Osteocyte (in vitro differentiated cells): ENCODE measurements around the gene BSDC1. TPM values are rescaled to one million over a fixed set of nuclear protein-coding genes. Genes with fewer than 3 reads are reported as not detected.

Source experiments
- DNase-seq: peaks from one replicate; pipeline ENCODE4 v3.0.0; 2021; ENCODE audit warnings: mixed read lengths; ENCODE audit not compliant: unreplicated experiment; ENCODE audit errors: extremely low spot score
- H3K27ac Mint-ChIP-seq: one replicate; pipeline ENCODE4 v1.8.0; 2021; ENCODE audit warnings: mild to moderate bottlenecking, mixed read lengths; ENCODE audit not compliant: unreplicated experiment
- H3K27me3 Mint-ChIP-seq: one replicate; pipeline ENCODE4 v1.8.0; 2021; ENCODE audit warnings: mixed read lengths; ENCODE audit not compliant: unreplicated experiment
- H3K36me3 Mint-ChIP-seq: one replicate; pipeline ENCODE4 v1.8.0; 2021; ENCODE audit warnings: mixed read lengths; ENCODE audit not compliant: unreplicated experiment
- H3K4me1 Mint-ChIP-seq: one replicate; pipeline ENCODE4 v1.8.0; 2021; ENCODE audit warnings: mixed read lengths; ENCODE audit not compliant: unreplicated experiment
- H3K4me3 Mint-ChIP-seq: one replicate; pipeline ENCODE4 v1.8.0; 2021; ENCODE audit warnings: mild to moderate bottlenecking, moderate library complexity, mixed read lengths; ENCODE audit not compliant: unreplicated experiment
- H3K9me3 Mint-ChIP-seq: one replicate; pipeline ENCODE4 v1.8.0; 2021; ENCODE audit warnings: mixed read lengths; ENCODE audit not compliant: unreplicated experiment
- total RNA-seq: library from RNA; stranded (reverse); gene quantifications from 2 replicates; pipeline ENCODE4 v1.2.1, GENCODE V29; 2021
- TF ChIP-seq, protein P1 (sequence below): fragments of 200-600 bp; sonication (generic); IDR thresholded peaks from 2 replicates; pipeline ENCODE4 v1.5.0; 2021; ENCODE audit warnings: antibody characterized with exemption, mild to moderate bottlenecking, moderate library complexity

BSDC1 gene
- total RNA-seq, 1 donor from 2014 or later, result 77.4 TPM

DNA sequence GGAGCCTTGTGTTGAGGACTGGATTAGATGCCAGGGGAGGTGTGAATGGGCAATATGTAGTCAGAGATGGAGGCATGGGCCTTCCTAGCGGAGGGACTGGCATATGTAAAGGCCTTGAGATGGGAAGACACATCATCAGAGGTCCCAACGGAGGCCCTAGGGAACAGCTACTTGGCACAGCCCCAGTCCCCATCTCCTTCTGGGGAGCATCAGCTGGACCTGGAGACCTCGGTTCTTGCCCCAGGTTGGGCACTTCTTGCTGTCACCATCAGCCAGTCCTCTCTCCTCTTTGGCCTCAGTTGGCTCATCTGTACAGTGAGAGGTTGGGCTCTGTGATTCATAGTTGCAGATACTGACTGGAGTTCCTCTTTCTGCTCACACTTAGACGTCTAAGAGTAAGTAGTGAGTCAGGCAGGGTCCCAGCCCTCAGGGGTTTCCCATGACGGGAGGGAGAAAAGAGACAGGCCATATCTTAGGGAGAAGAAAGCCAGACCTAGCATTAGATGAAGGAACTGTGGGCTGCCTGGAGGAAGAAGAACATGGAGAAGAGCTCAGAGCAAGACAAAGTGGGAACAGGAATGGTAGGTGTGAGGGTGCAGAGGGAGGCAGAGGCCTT, 54.8 kb downstream of the BSDC1 start:
- H3K4me1 Mint-ChIP-seq, result peaks cover 18% of the 10 kb centered on the region
- H3K4me3 Mint-ChIP-seq, result no peak overlapping the region
- H3K27me3 Mint-ChIP-seq, result no peaks in the 10 kb centered on the region
- TF ChIP-seq, protein P1, sequence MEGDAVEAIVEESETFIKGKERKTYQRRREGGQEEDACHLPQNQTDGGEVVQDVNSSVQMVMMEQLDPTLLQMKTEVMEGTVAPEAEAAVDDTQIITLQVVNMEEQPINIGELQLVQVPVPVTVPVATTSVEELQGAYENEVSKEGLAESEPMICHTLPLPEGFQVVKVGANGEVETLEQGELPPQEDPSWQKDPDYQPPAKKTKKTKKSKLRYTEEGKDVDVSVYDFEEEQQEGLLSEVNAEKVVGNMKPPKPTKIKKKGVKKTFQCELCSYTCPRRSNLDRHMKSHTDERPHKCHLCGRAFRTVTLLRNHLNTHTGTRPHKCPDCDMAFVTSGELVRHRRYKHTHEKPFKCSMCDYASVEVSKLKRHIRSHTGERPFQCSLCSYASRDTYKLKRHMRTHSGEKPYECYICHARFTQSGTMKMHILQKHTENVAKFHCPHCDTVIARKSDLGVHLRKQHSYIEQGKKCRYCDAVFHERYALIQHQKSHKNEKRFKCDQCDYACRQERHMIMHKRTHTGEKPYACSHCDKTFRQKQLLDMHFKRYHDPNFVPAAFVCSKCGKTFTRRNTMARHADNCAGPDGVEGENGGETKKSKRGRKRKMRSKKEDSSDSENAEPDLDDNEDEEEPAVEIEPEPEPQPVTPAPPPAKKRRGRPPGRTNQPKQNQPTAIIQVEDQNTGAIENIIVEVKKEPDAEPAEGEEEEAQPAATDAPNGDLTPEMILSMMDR, result no peak
- no peak for DNase-seq
- H3K36me3 Mint-ChIP-seq, result no peaks in the 10 kb centered on the region
- no peak overlapping the region for H3K27ac Mint-ChIP-seq
- no peaks in the 10 kb centered on the region for H3K9me3 Mint-ChIP-seq

- TF ChIP-seq, protein P1, result no peak
- Mint-ChIP-seq H3K9me3 (no peaks in the 10 kb centered on the region), H3K27ac (no peak overlapping the region), H3K36me3 (peaks cover 6% of the 10 kb centered on the region), H3K4me3 (no peak overlapping the region), H3K4me1 (peaks cover 25% of the 10 kb centered on the region), H3K27me3 (no peaks in the 10 kb centered on the region)
- DNase-seq, result no peak
These were observed 55.5 kb downstream of the BSDC1 start for GRCh38 chr1:32338637-32339145.

DNA sequence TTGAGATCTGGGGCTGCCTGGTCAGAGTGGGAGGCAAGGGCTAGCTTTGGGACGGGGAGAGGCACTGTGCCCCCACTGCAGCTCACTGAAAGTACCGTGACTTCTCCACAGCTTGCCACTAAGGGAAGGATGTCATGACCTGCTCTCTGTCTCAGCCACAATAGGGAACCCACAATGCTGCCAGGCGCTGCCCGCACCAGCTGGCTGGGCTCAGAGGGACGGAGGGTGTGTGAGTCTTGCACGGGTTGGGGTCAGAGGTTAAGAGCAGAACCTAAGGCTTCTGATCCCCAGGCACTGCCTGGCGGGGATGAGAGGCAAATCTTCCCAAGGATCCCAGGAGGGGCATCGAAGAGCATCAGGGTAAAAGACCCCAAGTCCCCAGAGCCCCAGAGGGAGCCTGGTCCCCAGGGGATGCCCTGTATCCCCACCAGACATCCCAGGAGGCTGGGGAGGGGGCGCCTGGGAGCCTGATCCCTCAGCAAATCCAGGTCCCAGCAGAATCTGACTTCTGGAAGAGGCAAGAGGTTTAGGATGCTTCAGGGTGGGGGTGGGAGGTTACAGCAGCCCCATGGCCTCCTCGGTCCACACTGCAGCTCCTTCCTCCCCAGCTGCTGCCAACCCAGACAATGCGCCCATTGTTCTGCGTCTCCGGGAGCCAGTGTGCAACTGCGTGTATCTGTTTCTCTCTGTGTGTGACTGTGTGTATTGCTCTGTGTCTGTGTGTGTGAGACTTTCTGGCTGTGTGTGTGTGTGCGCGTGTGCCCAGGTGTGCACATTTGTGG, 56.2 kb downstream of the BSDC1 start:
- DNase-seq, result no peak
- TF ChIP-seq, protein P1, result no peak
- Mint-ChIP-seq H3K4me3 (no peak overlapping the region), H3K4me1 (peaks cover 29% of the 10 kb centered on the region), H3K27me3 (no peaks in the 10 kb centered on the region), H3K9me3 (no peaks in the 10 kb centered on the region), H3K27ac (no peak overlapping the region), H3K36me3 (peaks cover 9% of the 10 kb centered on the region)

DNA sequence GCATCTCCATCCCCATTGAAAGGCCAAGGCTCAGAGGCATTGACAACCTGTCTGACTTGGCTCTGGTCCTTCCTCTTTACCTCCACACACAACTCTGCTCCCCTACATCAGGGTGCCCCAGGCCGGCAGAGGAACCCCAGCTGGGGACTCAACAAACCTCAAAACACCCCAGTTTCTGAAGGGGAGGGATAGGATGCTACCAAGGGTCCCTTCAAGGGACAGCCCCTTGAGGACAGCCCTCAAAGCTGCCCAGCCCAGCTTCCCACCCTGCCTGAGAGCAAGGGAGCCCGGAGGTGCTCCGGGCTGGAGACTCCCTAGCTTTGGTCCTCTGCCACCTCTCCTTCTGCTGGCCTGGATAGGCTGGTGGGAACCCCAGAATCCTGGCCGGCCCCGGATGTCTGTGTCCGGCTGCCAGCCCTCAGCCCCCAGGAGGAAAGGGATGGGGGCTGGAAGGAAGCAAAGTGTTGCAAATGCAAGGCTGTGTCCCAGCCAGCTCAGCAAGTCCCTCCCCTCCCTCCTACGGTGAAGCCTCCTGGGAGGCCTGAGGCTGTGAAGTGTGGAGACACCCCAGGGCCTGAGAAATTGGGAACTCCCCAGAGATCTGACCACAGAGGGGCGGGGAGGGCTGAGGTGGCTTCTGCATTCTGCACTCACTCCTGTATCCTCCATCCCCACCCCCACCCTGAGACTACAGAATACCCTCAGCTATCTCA, 57.1 kb downstream of the BSDC1 start:
- TF ChIP-seq, protein P1, result no peak
- peaks cover 9% of the 10 kb centered on the region for H3K36me3 Mint-ChIP-seq
- H3K27me3 Mint-ChIP-seq, result no peaks in the 10 kb centered on the region
- no peaks in the 10 kb centered on the region for H3K9me3 Mint-ChIP-seq
- H3K4me3 Mint-ChIP-seq, result peak overlapping the region; percentile 51
- DNase-seq, result no peak
- peaks cover 29% of the 10 kb centered on the region for H3K4me1 Mint-ChIP-seq
- no peak overlapping the region for H3K27ac Mint-ChIP-seq

DNA sequence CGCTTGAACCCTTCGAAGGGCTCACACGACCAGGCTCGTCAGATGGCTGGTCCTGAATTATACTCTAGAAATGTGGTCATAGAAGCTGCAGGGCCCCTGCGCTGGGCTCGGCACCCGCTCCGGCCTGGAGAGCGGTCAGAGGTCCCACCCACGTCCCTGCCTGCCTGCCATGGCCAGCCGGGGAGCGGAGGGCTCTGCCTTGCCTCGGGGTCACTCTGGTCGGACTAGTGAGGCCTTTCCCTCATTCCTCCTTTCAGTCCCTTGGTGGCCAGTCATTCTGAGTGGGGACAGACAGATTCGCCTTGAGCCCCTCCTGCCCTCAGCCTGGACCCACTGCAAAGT, 57.7 kb downstream of the BSDC1 start:
- H3K27ac Mint-ChIP-seq, result no peak overlapping the region
- no peak for DNase-seq
- H3K4me1 Mint-ChIP-seq, result peaks cover 30% of the 10 kb centered on the region
- H3K9me3 Mint-ChIP-seq, result no peaks in the 10 kb centered on the region
- H3K27me3 Mint-ChIP-seq, result no peaks in the 10 kb centered on the region
- TF ChIP-seq, protein P1, result no peak
- H3K36me3 Mint-ChIP-seq, result peaks cover 14% of the 10 kb centered on the region
- peak overlapping the region; percentile 51 for H3K4me3 Mint-ChIP-seq
